Fibroblast of lung (primary cell): ENCODE results near the gene DNAH1.
"Not testable (repeated sequence)": the region's sequence is repeated elsewhere in the genome, so short reads cannot be mapped to it uniquely, and the experiment has no call there.

ENCODE experiments used
- EZH2 ChIP-seq: IDR thresholded peaks from 2 replicates; pipeline ENCODE4 v1.5.1; 2012; ENCODE audit warnings: low read length, control low read depth, mild to moderate bottlenecking; ENCODE audit errors: missing control alignments
- TF ChIP-seq, protein P1 (sequence below), 2 donors: IDR thresholded peaks in 1 of 2; conservative IDR thresholded peaks in 1 of 2; 1 replicate in 1 of 2; 2 replicates in 1 of 2; pipeline ENCODE4 v1.5.1; 2011 to 2012; ENCODE audit warnings: low read length in 2 of 2, control low read depth in 1 of 2, inconsistent platforms in 1 of 2, low read depth in 1 of 2, mild to moderate bottlenecking in 1 of 2

DNA sequence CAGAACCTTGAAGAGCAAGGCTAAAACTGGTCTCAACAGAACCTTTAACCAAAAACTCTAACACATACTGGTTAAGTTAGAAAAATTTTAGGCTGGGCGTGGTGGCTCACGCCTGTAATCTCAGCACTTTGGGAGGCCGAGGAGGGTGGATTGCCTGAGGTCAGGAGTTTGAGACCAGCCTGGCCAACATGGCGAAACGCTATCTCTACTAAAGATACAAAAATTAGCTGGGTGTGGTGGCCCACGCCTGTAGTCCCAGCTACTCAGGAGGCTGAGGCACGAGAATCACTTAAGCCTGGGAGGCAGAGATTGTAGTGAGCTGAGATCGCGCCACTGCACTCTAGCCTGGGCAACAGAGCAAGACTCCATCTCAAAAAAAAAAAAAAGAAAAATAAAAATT lies 43.9 kb upstream of the DNAH1 start:
- TF ChIP-seq, protein P1, sequence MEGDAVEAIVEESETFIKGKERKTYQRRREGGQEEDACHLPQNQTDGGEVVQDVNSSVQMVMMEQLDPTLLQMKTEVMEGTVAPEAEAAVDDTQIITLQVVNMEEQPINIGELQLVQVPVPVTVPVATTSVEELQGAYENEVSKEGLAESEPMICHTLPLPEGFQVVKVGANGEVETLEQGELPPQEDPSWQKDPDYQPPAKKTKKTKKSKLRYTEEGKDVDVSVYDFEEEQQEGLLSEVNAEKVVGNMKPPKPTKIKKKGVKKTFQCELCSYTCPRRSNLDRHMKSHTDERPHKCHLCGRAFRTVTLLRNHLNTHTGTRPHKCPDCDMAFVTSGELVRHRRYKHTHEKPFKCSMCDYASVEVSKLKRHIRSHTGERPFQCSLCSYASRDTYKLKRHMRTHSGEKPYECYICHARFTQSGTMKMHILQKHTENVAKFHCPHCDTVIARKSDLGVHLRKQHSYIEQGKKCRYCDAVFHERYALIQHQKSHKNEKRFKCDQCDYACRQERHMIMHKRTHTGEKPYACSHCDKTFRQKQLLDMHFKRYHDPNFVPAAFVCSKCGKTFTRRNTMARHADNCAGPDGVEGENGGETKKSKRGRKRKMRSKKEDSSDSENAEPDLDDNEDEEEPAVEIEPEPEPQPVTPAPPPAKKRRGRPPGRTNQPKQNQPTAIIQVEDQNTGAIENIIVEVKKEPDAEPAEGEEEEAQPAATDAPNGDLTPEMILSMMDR (conservative IDR thresholded peaks at IDR 0.05 in 1 of 2, IDR thresholded peaks at IDR 0.05 in 1 of 2; ENCODE audit: low read depth in 1 of 2, low read length in 2 of 2): not testable (repeated sequence)
- TF ChIP-seq EZH2: not testable (repeated sequence)
